ENCODE data around the gene PARVG. TPM values are rescaled to one million over a fixed set of nuclear protein-coding genes. Genes with fewer than 3 reads are reported as not detected.

PARVG gene
- total RNA-seq, 2 experiments from 2014 or later: 175 to 186 TPM

- ChIA-PET CTCF (no interaction called here), POLR2A (no interaction called here)
- H3K4me3 Mint-ChIP-seq: no peak overlapping the region
- peaks cover 20% of the 10 kb centered on the region for H3K27me3 Mint-ChIP-seq (ENCODE audit: low read depth)
- H3K27ac Mint-ChIP-seq: no peak overlapping the region
- no peaks in the 10 kb centered on the region for H3K9me3 Mint-ChIP-seq (ENCODE audit: insufficient read depth)
- H3K36me3 Mint-ChIP-seq (ENCODE audit: low read depth): no peaks in the 10 kb centered on the region
- ATAC-seq: no peak
- DNase-seq: no peak
- no peaks in the 10 kb centered on the region for H3K4me1 Mint-ChIP-seq (ENCODE audit: low read depth)
These were observed 63.6 kb downstream of the PARVG start for GRCh38 chr22:44244265-44244822.

- no peak for DNase-seq
- no peak for ATAC-seq
- no peaks in the 10 kb centered on the region for H3K4me1 Mint-ChIP-seq (ENCODE audit: low read depth)
- peaks cover 14% of the 10 kb centered on the region for H3K27me3 Mint-ChIP-seq (ENCODE audit: low read depth)
- CTCF ChIA-PET: no interaction called here
- H3K36me3 Mint-ChIP-seq (ENCODE audit: low read depth): no peaks in the 10 kb centered on the region
- POLR2A ChIA-PET: no interaction called here
- no peak overlapping the region for H3K4me3 Mint-ChIP-seq
- H3K27ac Mint-ChIP-seq: no peak overlapping the region
- peaks cover 5% of the 10 kb centered on the region for H3K9me3 Mint-ChIP-seq (ENCODE audit: insufficient read depth)
These were observed 64.7 kb downstream of the PARVG start for GRCh38 chr22:44245438-44245837.

DNA sequence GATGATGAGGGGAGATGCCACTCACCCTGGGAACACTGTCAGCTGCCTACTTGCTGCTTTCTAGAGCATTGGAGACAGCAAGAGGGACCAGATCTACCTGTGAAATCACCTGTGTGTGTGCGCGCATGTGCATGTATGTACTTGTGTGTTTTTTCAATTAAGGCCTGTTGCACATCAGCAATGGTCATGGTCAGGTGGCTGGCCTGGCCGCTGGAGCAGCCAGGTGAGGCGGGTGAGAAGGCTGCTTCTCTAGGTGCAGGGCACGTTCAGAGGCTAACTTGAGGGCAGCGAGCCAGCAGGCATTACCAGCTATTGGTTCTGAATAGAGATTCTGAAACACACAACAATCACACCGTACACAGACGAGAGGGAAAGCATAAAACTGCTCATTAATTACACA, 65.1 kb downstream of the PARVG start:
- no peak for ATAC-seq
- H3K4me3 Mint-ChIP-seq: no peak overlapping the region
- ChIA-PET POLR2A (no interaction called here), CTCF (no interaction called here)
- H3K27ac Mint-ChIP-seq: no peak overlapping the region
- no peaks in the 10 kb centered on the region for H3K4me1 Mint-ChIP-seq (ENCODE audit: low read depth)
- H3K36me3 Mint-ChIP-seq (ENCODE audit: low read depth): no peaks in the 10 kb centered on the region
- peaks cover 5% of the 10 kb centered on the region for H3K9me3 Mint-ChIP-seq (ENCODE audit: insufficient read depth)
- no peak for DNase-seq
- peaks cover 10% of the 10 kb centered on the region for H3K27me3 Mint-ChIP-seq (ENCODE audit: low read depth)

GRCh38 chr22:44246615-44247326, 66.0 kb downstream of the PARVG start:
- ChIA-PET POLR2A (no interaction called here), CTCF (no interaction called here)
- Mint-ChIP-seq H3K27me3 (ENCODE audit: low read depth) (peaks cover 7% of the 10 kb centered on the region), H3K4me1 (ENCODE audit: low read depth) (no peaks in the 10 kb centered on the region), H3K9me3 (ENCODE audit: insufficient read depth) (peaks cover 5% of the 10 kb centered on the region), H3K4me3 (no peak overlapping the region), H3K27ac (no peak overlapping the region), H3K36me3 (ENCODE audit: low read depth) (no peaks in the 10 kb centered on the region)
- no peak for ATAC-seq
- no peak for DNase-seq

DNA sequence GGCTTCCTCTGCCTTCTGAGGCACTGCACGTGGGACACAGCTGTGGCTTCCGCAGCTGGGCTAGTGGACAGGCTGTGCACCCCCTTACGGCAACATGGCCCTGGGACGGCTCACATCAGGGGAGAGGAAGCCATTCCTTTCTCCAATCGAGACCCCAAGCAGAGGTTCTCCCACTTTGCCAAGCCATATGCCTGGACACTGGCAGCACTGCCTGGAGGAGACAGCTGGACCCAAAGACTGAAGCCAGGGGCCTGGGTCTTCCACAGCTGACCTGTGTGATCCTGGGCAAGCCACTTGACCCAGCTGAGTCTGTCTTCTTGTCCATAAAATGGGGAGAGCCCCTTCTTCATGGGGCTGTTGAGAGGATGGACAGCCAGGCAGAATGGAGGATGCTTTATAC, 66.6 kb downstream of the PARVG start:
- DNase-seq (no peak), ATAC-seq (no peak)
- peaks cover 5% of the 10 kb centered on the region for H3K9me3 Mint-ChIP-seq (ENCODE audit: insufficient read depth)
- no peaks in the 10 kb centered on the region for H3K4me1 Mint-ChIP-seq (ENCODE audit: low read depth)
- ChIA-PET POLR2A (no interaction called here), CTCF (no interaction called here)
- H3K36me3 Mint-ChIP-seq (ENCODE audit: low read depth): no peaks in the 10 kb centered on the region
- no peak overlapping the region for H3K27ac Mint-ChIP-seq
- peaks cover 3% of the 10 kb centered on the region for H3K27me3 Mint-ChIP-seq (ENCODE audit: low read depth)
- H3K4me3 Mint-ChIP-seq: no peak overlapping the region

DNA sequence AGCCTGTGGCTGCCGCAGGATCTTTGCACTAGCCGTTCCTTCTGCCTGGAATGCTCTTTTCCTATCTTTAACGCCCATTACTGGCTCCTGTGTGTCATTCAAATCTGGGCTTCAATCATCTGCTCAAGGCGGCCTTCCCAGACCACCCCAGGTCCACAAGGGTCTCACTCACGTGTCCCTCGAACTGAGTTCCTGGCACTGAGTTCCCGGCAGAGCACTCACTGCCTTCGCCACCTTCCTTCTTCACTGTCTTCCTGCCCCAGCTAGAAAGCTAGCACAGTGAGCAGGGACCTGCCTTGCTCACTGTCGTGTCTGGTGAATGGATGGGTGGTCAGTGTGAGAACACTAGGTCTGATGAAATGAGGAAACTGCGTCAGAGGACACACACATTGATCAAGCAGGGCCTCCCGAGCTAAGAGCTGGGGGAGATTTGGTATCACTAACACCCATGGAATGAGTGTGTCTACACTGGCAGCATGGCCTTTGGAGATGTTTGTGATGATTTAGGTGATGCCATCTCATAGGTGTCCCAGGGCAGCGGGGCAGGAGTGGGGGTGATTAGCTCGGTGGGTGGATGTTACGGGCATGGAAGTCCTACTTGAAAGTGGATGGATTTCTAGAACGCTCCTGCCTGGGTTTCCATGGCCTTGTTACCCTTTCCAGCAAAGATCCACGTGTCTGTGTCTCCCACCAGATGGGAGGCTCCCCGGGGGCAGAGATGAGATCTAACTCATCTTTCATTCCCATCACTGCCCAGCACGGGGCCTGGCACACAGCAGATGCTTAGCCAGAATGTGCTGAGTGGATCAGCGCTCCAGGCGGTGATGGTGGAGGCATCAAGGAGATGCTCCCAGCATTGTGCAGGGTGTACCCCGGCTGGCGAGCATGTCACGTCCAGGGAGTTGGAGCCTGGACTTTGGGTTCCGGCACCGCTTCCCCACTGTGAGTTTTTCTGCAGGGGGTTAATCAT, 67.5 kb downstream of the PARVG start:
- Mint-ChIP-seq H3K9me3 (ENCODE audit: insufficient read depth) (peaks cover 5% of the 10 kb centered on the region), H3K27me3 (ENCODE audit: low read depth) (peaks cover 2% of the 10 kb centered on the region), H3K4me1 (ENCODE audit: low read depth) (no peaks in the 10 kb centered on the region), H3K27ac (no peak overlapping the region), H3K4me3 (no peak overlapping the region), H3K36me3 (ENCODE audit: low read depth) (no peaks in the 10 kb centered on the region)
- POLR2A ChIA-PET: no interaction called here
- no peak for ATAC-seq
- DNase-seq: no peak
- CTCF ChIA-PET: no interaction called here

DNA sequence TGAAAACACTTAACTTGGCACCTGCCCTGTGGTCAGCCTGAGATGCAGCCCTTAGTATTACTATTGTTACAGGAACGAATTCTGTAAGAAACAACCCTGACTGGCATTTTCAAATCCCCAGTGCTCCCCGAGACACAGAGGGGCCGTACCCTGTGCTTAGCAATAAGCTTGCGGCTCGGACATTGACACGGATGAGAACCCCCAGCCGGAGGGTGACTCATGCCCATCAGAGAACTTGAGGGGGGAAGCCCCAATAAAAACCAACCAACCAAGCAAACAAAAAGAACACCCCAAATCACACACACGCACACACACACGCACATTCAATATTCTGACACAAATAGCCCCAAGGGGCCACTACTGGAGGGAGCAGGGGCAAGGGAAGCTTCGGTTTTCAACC, 68.2 kb downstream of the PARVG start:
- H3K9me3 Mint-ChIP-seq (ENCODE audit: insufficient read depth): peaks cover 5% of the 10 kb centered on the region
- ChIA-PET POLR2A (no interaction called here), CTCF (no interaction called here)
- no peaks in the 10 kb centered on the region for H3K4me1 Mint-ChIP-seq (ENCODE audit: low read depth)
- no peak overlapping the region for H3K4me3 Mint-ChIP-seq
- no peaks in the 10 kb centered on the region for H3K36me3 Mint-ChIP-seq (ENCODE audit: low read depth)
- no peak overlapping the region for H3K27ac Mint-ChIP-seq
- ATAC-seq (no peak), DNase-seq (no peak)
- peaks cover 2% of the 10 kb centered on the region for H3K27me3 Mint-ChIP-seq (ENCODE audit: low read depth)

GRCh38 chr22:44249376-44250147, 68.8 kb downstream of the PARVG start:
- Mint-ChIP-seq H3K36me3 (ENCODE audit: low read depth) (no peaks in the 10 kb centered on the region), H3K4me1 (ENCODE audit: low read depth) (no peaks in the 10 kb centered on the region)
- CTCF ChIA-PET: no interaction called here

DNA sequence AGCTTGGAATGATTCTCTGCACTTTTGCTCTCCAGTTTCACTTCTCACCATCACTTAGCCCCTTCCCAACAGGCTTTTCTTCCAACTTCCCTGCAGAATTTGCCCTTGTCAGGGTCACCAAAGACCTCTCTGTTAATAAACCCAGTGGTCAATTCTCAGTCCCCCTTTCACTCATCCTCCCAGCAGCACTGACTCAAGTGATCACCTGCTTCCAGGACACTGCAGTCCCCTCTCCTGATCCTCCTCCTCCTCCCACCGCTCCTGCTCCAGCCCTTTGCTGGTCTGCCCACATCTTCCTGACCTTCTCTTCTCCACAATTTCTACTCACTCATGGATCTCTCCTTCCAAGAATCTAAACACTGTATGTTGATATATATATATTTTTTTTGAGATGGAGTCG, 74.1 kb downstream of the PARVG start:
- Mint-ChIP-seq H3K9me3 (ENCODE audit: insufficient read depth) (peaks cover 1% of the 10 kb centered on the region), H3K36me3 (ENCODE audit: low read depth) (no peaks in the 10 kb centered on the region), H3K4me3 (no peak overlapping the region), H3K27me3 (ENCODE audit: low read depth) (peaks cover 22% of the 10 kb centered on the region), H3K27ac (no peak overlapping the region), H3K4me1 (ENCODE audit: low read depth) (peaks cover 10% of the 10 kb centered on the region)
- ATAC-seq (no peak), DNase-seq (no peak)
- CTCF ChIA-PET: no interaction called here
- POLR2A ChIA-PET: no interaction called here

More at GRCh38 chr22:44249376-44250147, 68.8 kb downstream of the PARVG start:
- Mint-ChIP-seq H3K4me3 (no peak overlapping the region), H3K9me3 (ENCODE audit: insufficient read depth) (peaks cover 5% of the 10 kb centered on the region), H3K27ac (no peak overlapping the region), H3K27me3 (ENCODE audit: low read depth) (peaks cover 2% of the 10 kb centered on the region)
- DNase-seq: no peak
- POLR2A ChIA-PET: no interaction called here
- no peak for ATAC-seq

- Mint-ChIP-seq H3K9me3 (ENCODE audit: insufficient read depth) (no peaks in the 10 kb centered on the region), H3K4me1 (ENCODE audit: low read depth) (peaks cover 12% of the 10 kb centered on the region), H3K4me3 (no peak overlapping the region), H3K27ac (no peak overlapping the region), H3K27me3 (ENCODE audit: low read depth) (peaks cover 22% of the 10 kb centered on the region), H3K36me3 (ENCODE audit: low read depth) (no peaks in the 10 kb centered on the region)
- ATAC-seq (no peak), DNase-seq (no peak)
- ChIA-PET POLR2A (no interaction called here), CTCF (no interaction called here)
These were observed 75.4 kb downstream of the PARVG start for GRCh38 chr22:44256085-44256484.

GRCh38 chr22:44256556-44257485, 76.1 kb downstream of the PARVG start:
- ChIA-PET CTCF (no interaction called here), POLR2A (no interaction called here)
- DNase-seq: no peak
- Mint-ChIP-seq H3K27me3 (ENCODE audit: low read depth) (peaks cover 19% of the 10 kb centered on the region), H3K27ac (no peak overlapping the region), H3K36me3 (ENCODE audit: low read depth) (no peaks in the 10 kb centered on the region), H3K4me1 (ENCODE audit: low read depth) (peaks cover 12% of the 10 kb centered on the region), H3K9me3 (ENCODE audit: insufficient read depth) (no peaks in the 10 kb centered on the region), H3K4me3 (no peak overlapping the region)
- ATAC-seq: no peak

All from activated CD8-positive, alpha-beta T cell treated with anti-CD3 and anti-CD28 coated beads, Interleukin-2, amount 10 ng/mL, durations not matched to agents 7 days and 5 days (primary cell).